Ovary (tissue), 9 donors: ENCODE data around the gene PPL. TPM values are rescaled to one million over a fixed set of nuclear protein-coding genes. Genes with fewer than 3 reads are reported as not detected.

Experiments
- DNase-seq, 5 donors: peaks; one replicate each; pipeline ENCODE4 v3.0.0-alpha.2; 2019 to 2020
- H3K27ac ChIP-seq, 2 donors: fragments of 200-600 bp; one replicate each; pipeline versions ENCODE4 v1.5.1 to v1.8.0; 2019 to 2022
- H3K27me3 ChIP-seq: fragments of 200-600 bp; one replicate; pipeline ENCODE4 v1.8.0; 2022
- H3K36me3 ChIP-seq: fragments of 200-600 bp; sonication (generic); one replicate; pipeline ENCODE4 v1.5.1; 2019
- H3K4me1 ChIP-seq: one replicate; pipeline ENCODE4 v1.8.1; 2013; ENCODE audit warnings: mild to moderate bottlenecking, moderate library complexity; ENCODE audit not compliant: insufficient read depth
- H3K4me3 ChIP-seq: fragments of 200-600 bp; sonication (generic); one replicate; pipeline ENCODE4 v1.5.1; 2017
- H3K9me3 ChIP-seq, 2 donors: fragments of 200-600 bp in 1 of 2; sonication (generic) in 1 of 2; one replicate each; pipeline versions ENCODE4 v1.5.1 to v1.8.1; 2013 to 2019; ENCODE audit warnings: mild to moderate bottlenecking in 1 of 2, moderate library complexity in 1 of 2
- CTCF ChIP-seq, 3 donors: fragments of 450-650 bp in 2 of 3; fragments of 200-600 bp in 1 of 3; IDR thresholded peaks; one replicate each; pipeline versions ENCODE4 v1.5.1 to v1.8.0; 2016 to 2022; ENCODE audit warnings: antibody characterized with exemption in 3 of 3, mild to moderate bottlenecking in 1 of 3
- EP300 ChIP-seq: sonication (generic); formaldehyde crosslinking; IDR thresholded peaks from one replicate; pipeline ENCODE4 v1.6.1; 2017; ENCODE audit warnings: antibody characterized with exemption
- POLR2A ChIP-seq: fragments of 450-650 bp; IDR thresholded peaks from one replicate; pipeline ENCODE4 v1.6.1; 2017; ENCODE audit warnings: antibody characterized with exemption, mild to moderate bottlenecking, moderate library complexity
- WGBS, 3 donors: extraction: QIAGEN DNeasy Blood & Tissue Kit in 1 of 3; methylation state at CpG; one replicate each; pipeline versions ENCODE4 v1.1.5 to v1.1.7; 2013 to 2017; 5-methylcytosine and 5-hydroxymethylcytosine counted together
- intact Hi-C, 4 donors: fragments of 100-400 bp; cut with DNase I; formaldehyde crosslinking; loops; one replicate each; pipeline versions ENCODE4 v1.11.0 to v1.15.1; 2022 to 2023
- polyA plus RNA-seq, 2 donors: library from polyadenylated mRNA; stranded (reverse); fragments of 200-250 nt in 1 of 2; fragments of 350-450 nt in 1 of 2; fragmentation: Illumina TruSeq in 1 of 2; extraction: RNeasy Lipid Tissue Mini Kit (QIAGEN cat#74804) in 1 of 2; gene quantifications; one replicate each; pipeline ENCODE4 v1.2.3, GENCODE V29; 2013 to 2014
- total RNA-seq, 7 donors: library from RNA; depleted of rRNA in 2 of 7; stranded (reverse); fragments of >200 nt in 2 of 7; fragmentation: NEBNext Ultra II Directional in 3 of 7; extraction: Animal tissue kit (Norgen Biotek cat#: 25700) in 3 of 7; gene quantifications; one replicate each; pipeline versions ENCODE4 v1.1.0 to v1.2.4, GENCODE V29; 2016 to 2023
- donor health status: DM: no; HTN: no; CAD: no; lungs with moderate emphysema.
- donor health status: DM: no; HTN: no; CAD: no.
- donor health status: Bipolar disorder and iron deficiency.
- donor health status: DM: yes; HTN: yes; CAD: no.
- donor health status: DM: no; HTN: no; CAD: no.
- donor health status: DM: yes; HTN: yes; CAD: no.

The PPL gene
- total and polyA plus RNA-seq, 9 donors: 4.2 to 37.8 (median 9.1) TPM

- H3K27ac ChIP-seq: no peak overlapping the region
- WGBS, 3 donors: 85 to 90% (median 88%) methylated on average over 45 of the region's 45 CpGs
- H3K4me3 ChIP-seq: no peak overlapping the region
- peaks cover 7% of the 10 kb centered on the region for H3K4me1 ChIP-seq
- no peak for DNase-seq
- no peaks in the 10 kb centered on the region for H3K36me3 ChIP-seq
- no peaks in the 10 kb centered on the region for H3K9me3 ChIP-seq
- intact Hi-C loops: no loop called here
- no peaks in the 10 kb centered on the region for H3K27me3 ChIP-seq
- TF ChIP-seq CTCF (IDR thresholded peaks at IDR 0.05) (no peak), EP300 (no peak), POLR2A (no peak)
Measured at GRCh38 chr16:4884972-4885874, 51.7 kb downstream of the PPL start.

- no peak for DNase-seq
- WGBS, 3 donors: 94 to 97% (median 95%) methylated on average over 34 of the region's 34 CpGs
- intact Hi-C loops: no loop called here
- TF ChIP-seq CTCF (IDR thresholded peaks at IDR 0.05) (no peak), EP300 (no peak), POLR2A (no peak)
- peaks cover 7% of the 10 kb centered on the region for H3K4me1 ChIP-seq
- H3K36me3 ChIP-seq: no peaks in the 10 kb centered on the region
- no peaks in the 10 kb centered on the region for H3K27me3 ChIP-seq
- H3K9me3 ChIP-seq: no peaks in the 10 kb centered on the region
- no peak overlapping the region for H3K4me3 ChIP-seq
- no peak overlapping the region for H3K27ac ChIP-seq
Measured at GRCh38 chr16:4884209-4884608, 52.7 kb downstream of the PPL start.

DNA sequence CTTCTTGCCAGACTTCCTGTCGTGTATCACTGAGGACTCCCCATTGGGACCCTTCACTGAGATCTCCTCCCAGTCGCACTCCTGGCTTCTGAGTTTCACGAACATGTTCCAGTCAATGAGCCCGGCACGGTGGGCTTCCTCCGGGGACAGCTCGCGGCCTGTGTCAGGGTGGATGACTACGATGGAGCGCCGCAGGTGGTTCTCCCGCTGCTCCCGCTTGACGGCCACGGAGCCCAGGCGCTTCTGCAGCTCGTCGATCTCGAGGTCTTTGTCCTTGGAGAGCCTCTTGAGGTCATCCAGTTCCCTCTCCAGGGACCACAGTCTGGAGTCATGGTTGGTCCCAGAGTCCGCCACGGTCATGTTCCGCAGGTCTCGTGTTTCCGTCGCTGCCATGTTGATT lies 53.4 kb downstream of the PPL start:
- no peak for TF ChIP-seq EP300
- no peak for TF ChIP-seq POLR2A
- no peaks in the 10 kb centered on the region for H3K36me3 ChIP-seq
- H3K27me3 ChIP-seq: no peaks in the 10 kb centered on the region
- WGBS, 3 donors: 95 to 96% (median 96%) methylated on average over 25 of the region's 25 CpGs
- H3K4me1 ChIP-seq: peaks cover 7% of the 10 kb centered on the region
- intact Hi-C loops: no loop called here
- no peak for DNase-seq
- no peak overlapping the region for H3K4me3 ChIP-seq
- H3K9me3 ChIP-seq: no peaks in the 10 kb centered on the region
- H3K27ac ChIP-seq: no peak overlapping the region

- Histone ChIP-seq H3K36me3 (no peaks in the 10 kb centered on the region), H3K27ac (no peak overlapping the region)
- TF ChIP-seq CTCF (IDR thresholded peaks at IDR 0.05): no peak
- no peak for TF ChIP-seq POLR2A
- no peak for TF ChIP-seq EP300
Measured at GRCh38 chr16:4882633-4883285, 54.2 kb downstream of the PPL start.

More at GRCh38 chr16:4882633-4883285, 54.2 kb downstream of the PPL start:
- intact Hi-C loops: no loop called here
- 45 to 50% (median 45%) methylated on average over 11 of the region's 11 CpGs for WGBS, 3 donors
- Histone ChIP-seq H3K4me1 (peaks cover 7% of the 10 kb centered on the region), H3K27me3 (no peaks in the 10 kb centered on the region), H3K9me3 (no peaks in the 10 kb centered on the region), H3K4me3 (no peak overlapping the region)
- no peak for DNase-seq
